Measurements from ENCODE around the gene MTR.

GRCh38 chr1:236748268-236748870 lies 46.7 kb upstream of the MTR start:
- TF ChIP-seq NR1H2 (CRISPR knock-in tag; IDR thresholded peaks at IDR 0.05) (no peak), SMAD3 (CRISPR knock-in tag; IDR thresholded peaks at IDR 0.05; ENCODE audit: borderline replicate concordance) (no peak), FOXP4 (CRISPR knock-in tag; IDR thresholded peaks at IDR 0.05) (no peak), STAT6 (CRISPR knock-in tag; conservative IDR thresholded peaks at IDR 0.05; ENCODE audit: low read depth) (no peak), TP53 (CRISPR knock-in tag; IDR thresholded peaks at IDR 0.05) (no peak), ETV6 (CRISPR knock-in tag; IDR thresholded peaks at IDR 0.05) (no peak)
- TF ChIP-seq, protein P1, sequence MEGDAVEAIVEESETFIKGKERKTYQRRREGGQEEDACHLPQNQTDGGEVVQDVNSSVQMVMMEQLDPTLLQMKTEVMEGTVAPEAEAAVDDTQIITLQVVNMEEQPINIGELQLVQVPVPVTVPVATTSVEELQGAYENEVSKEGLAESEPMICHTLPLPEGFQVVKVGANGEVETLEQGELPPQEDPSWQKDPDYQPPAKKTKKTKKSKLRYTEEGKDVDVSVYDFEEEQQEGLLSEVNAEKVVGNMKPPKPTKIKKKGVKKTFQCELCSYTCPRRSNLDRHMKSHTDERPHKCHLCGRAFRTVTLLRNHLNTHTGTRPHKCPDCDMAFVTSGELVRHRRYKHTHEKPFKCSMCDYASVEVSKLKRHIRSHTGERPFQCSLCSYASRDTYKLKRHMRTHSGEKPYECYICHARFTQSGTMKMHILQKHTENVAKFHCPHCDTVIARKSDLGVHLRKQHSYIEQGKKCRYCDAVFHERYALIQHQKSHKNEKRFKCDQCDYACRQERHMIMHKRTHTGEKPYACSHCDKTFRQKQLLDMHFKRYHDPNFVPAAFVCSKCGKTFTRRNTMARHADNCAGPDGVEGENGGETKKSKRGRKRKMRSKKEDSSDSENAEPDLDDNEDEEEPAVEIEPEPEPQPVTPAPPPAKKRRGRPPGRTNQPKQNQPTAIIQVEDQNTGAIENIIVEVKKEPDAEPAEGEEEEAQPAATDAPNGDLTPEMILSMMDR (IDR thresholded peaks at IDR 0.05): no peak
- TF ChIP-seq, protein P2, sequence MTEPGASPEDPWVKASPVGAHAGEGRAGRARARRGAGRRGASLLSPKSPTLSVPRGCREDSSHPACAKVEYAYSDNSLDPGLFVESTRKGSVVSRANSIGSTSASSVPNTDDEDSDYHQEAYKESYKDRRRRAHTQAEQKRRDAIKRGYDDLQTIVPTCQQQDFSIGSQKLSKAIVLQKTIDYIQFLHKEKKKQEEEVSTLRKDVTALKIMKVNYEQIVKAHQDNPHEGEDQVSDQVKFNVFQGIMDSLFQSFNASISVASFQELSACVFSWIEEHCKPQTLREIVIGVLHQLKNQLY (CRISPR knock-in tag; IDR thresholded peaks at IDR 0.05): no peak

Measured in WTC11 (cell line).